H9 (cell line): ENCODE measurements around the gene LITAF. TPM values are rescaled to one million over a fixed set of nuclear protein-coding genes. Genes with fewer than 3 reads are reported as not detected.

Experiments used
- DNase-seq: peaks from one replicate; pipeline ENCODE4 v3.0.0-alpha.2; 2017
- H2AFZ ChIP-seq: one replicate; pipeline ENCODE4 v1.6.1; 2013; ENCODE audit warnings: mild to moderate bottlenecking, low read length, control low read depth, moderate library complexity
- H2AK5ac ChIP-seq: 2 replicates; pipeline ENCODE4 v1.6.1; 2013; ENCODE audit warnings: low read length, control low read depth, mixed read lengths; ENCODE audit not compliant: insufficient read length
- H2BK120ac ChIP-seq: one replicate; pipeline ENCODE4 v1.6.1; 2013; ENCODE audit warnings: low read depth, mild to moderate bottlenecking, low read length, control low read depth, inconsistent platforms; ENCODE audit not compliant: poor library complexity, severe bottlenecking
- H2BK12ac ChIP-seq: 2 replicates; pipeline ENCODE4 v1.6.1; 2013; ENCODE audit warnings: low read length, control low read depth, mixed read lengths, low read depth; ENCODE audit not compliant: insufficient read length
- H2BK15ac ChIP-seq: 2 replicates; pipeline ENCODE4 v1.6.1; 2013; ENCODE audit warnings: low read depth, low read length, control low read depth
- H2BK20ac ChIP-seq: one replicate; pipeline ENCODE4 v1.6.1; 2013; ENCODE audit warnings: low read depth, mild to moderate bottlenecking, low read length, control low read depth, inconsistent platforms; ENCODE audit not compliant: poor library complexity, severe bottlenecking
- H2BK5ac ChIP-seq: 2 replicates; pipeline ENCODE4 v1.6.1; 2013; ENCODE audit warnings: low read length, control low read depth, mixed read lengths; ENCODE audit not compliant: insufficient read length
- H3K14ac ChIP-seq: 2 replicates; pipeline ENCODE4 v1.6.1; 2013; ENCODE audit warnings: low read length, control low read depth; ENCODE audit not compliant: insufficient read depth
- H3K18ac ChIP-seq: 2 replicates; pipeline ENCODE4 v1.6.1; 2013; ENCODE audit warnings: low read depth, mild to moderate bottlenecking, mixed read lengths, low read length, control low read depth; ENCODE audit not compliant: insufficient read length
- H3K23ac ChIP-seq: 2 replicates; pipeline ENCODE4 v1.6.1; 2013; ENCODE audit warnings: low read length, control low read depth, mixed read lengths, low read depth; ENCODE audit not compliant: insufficient read length
- H3K23me2 ChIP-seq: 2 replicates; pipeline ENCODE4 v1.6.1; 2013; ENCODE audit warnings: low read depth, mild to moderate bottlenecking, mixed read lengths, low read length, control low read depth; ENCODE audit not compliant: insufficient read length, poor library complexity, severe bottlenecking
- H3K27ac ChIP-seq: 2 replicates; pipeline ENCODE4 v1.5.1; 2013; ENCODE audit warnings: low read length, control low read depth, mixed read lengths, low read depth; ENCODE audit not compliant: insufficient read length
- H3K27me3 ChIP-seq: 2 replicates; pipeline ENCODE4 v1.6.1; 2013; ENCODE audit warnings: low read length, control low read depth, inconsistent platforms; ENCODE audit not compliant: insufficient read depth
- H3K4ac ChIP-seq: 2 replicates; pipeline ENCODE4 v1.6.1; 2013; ENCODE audit warnings: low read depth, mild to moderate bottlenecking, control low read depth, inconsistent platforms, low read length, moderate library complexity
- H3K4me1 ChIP-seq: 2 replicates; pipeline ENCODE4 v1.6.1; 2013; ENCODE audit warnings: low read length, control low read depth, inconsistent platforms; ENCODE audit not compliant: insufficient read depth
- H3K4me2 ChIP-seq: 2 replicates; pipeline ENCODE4 v1.6.1; 2013; ENCODE audit warnings: low read length, control low read depth, mixed read lengths; ENCODE audit not compliant: insufficient read length, insufficient read depth
- H3K56ac ChIP-seq: 2 replicates; pipeline ENCODE4 v1.6.1; 2013; ENCODE audit warnings: low read depth, mild to moderate bottlenecking, mixed read lengths, low read length, control low read depth; ENCODE audit not compliant: insufficient read length
- H3K79me1 ChIP-seq: 2 replicates; pipeline ENCODE4 v1.6.1; 2013; ENCODE audit warnings: low read depth, mild to moderate bottlenecking, moderate library complexity, low read length, control low read depth, inconsistent platforms; ENCODE audit not compliant: insufficient read depth, poor library complexity, severe bottlenecking
- H3K79me2 ChIP-seq: 2 replicates; pipeline ENCODE4 v1.6.1; 2013; ENCODE audit warnings: low read length, control low read depth, inconsistent platforms; ENCODE audit not compliant: insufficient read depth
- H3K9ac ChIP-seq: 2 replicates; pipeline ENCODE4 v1.6.1; 2013; ENCODE audit warnings: low read length, control low read depth, mixed read lengths; ENCODE audit not compliant: insufficient read length; ENCODE audit errors: extremely low read depth
- H3K9me3 ChIP-seq: one replicate; pipeline ENCODE4 v1.6.1; 2013; ENCODE audit warnings: low read depth, low read length, inconsistent platforms; ENCODE audit not compliant: control insufficient read depth
- H3T11ph ChIP-seq: one replicate; pipeline ENCODE4 v1.6.1; 2013; ENCODE audit warnings: mild to moderate bottlenecking, low read length, control low read depth, inconsistent platforms
- H4K20me1 ChIP-seq: one replicate; pipeline ENCODE4 v1.6.1; 2013; ENCODE audit not compliant: control insufficient read depth, insufficient read length, insufficient read depth
- H4K5ac ChIP-seq: 2 replicates; pipeline ENCODE4 v1.6.1; 2013; ENCODE audit warnings: low read depth, mild to moderate bottlenecking, mixed read lengths, low read length, control low read depth; ENCODE audit not compliant: insufficient read length
- H4K8ac ChIP-seq: replicated peaks from 2 replicates; pipeline ENCODE4 v1.6.1; 2013; ENCODE audit warnings: low read length, control low read depth, mixed read lengths, low read depth; ENCODE audit not compliant: insufficient read length
- H4K91ac ChIP-seq: 2 replicates; pipeline ENCODE4 v1.6.1; 2013; ENCODE audit warnings: low read depth, mild to moderate bottlenecking, moderate library complexity, mixed read lengths, low read length, control low read depth; ENCODE audit not compliant: insufficient read length
- H3K27ac Mint-ChIP-seq, 3 experiments: 2 replicates in 2 of 3; 3 replicates in 1 of 3; pipeline ENCODE4 v1.8.0; 2020 to 2021; ENCODE audit warnings: mixed read lengths in 3 of 3, mild to moderate bottlenecking in 1 of 3, moderate library complexity in 1 of 3
- H3K27me3 Mint-ChIP-seq: 2 replicates; pipeline ENCODE4 v1.8.0; 2021; ENCODE audit warnings: low read depth, mild to moderate bottlenecking, moderate library complexity, mixed read lengths
- H3K36me3 Mint-ChIP-seq, 3 experiments: 2 replicates in 2 of 3; 3 replicates in 1 of 3; pipeline ENCODE4 v1.8.0; 2020 to 2021; ENCODE audit warnings: low read depth in 3 of 3, mixed read lengths in 3 of 3; ENCODE audit not compliant: insufficient read depth in 1 of 3
- H3K4me1 Mint-ChIP-seq, 2 experiments: 2 replicates each; pipeline ENCODE4 v1.8.0; 2020; ENCODE audit warnings: mixed read lengths in 2 of 2
- H3K4me3 Mint-ChIP-seq, 2 experiments: 2 replicates in 1 of 2; 3 replicates in 1 of 2; pipeline ENCODE4 v1.8.0; 2020 to 2021; ENCODE audit warnings: mild to moderate bottlenecking in 2 of 2, mixed read lengths in 2 of 2, moderate library complexity in 1 of 2
- H3K9me3 Mint-ChIP-seq, 2 experiments: 2 replicates in 1 of 2; 3 replicates in 1 of 2; pipeline ENCODE4 v1.8.0; 2020; ENCODE audit warnings: mild to moderate bottlenecking in 2 of 2, mixed read lengths in 2 of 2, moderate library complexity in 1 of 2
- CTCF ChIP-seq: fragments of 200-600 bp; sonication (generic); conservative IDR thresholded peaks from 3 replicates; pipeline ENCODE4 v1.8.0; 2021; ENCODE audit warnings: antibody characterized with exemption, mild to moderate bottlenecking
- WGBS: extraction: QIAGEN DNeasy Blood & Tissue Kit; methylation state at CpG from one replicate; pipeline ENCODE4 v1.1.7; 2013; ENCODE audit warnings: missing lambda C conversion rate, low lambda C conversion rate, mixed read lengths; ENCODE audit not compliant: insufficient read length; ENCODE audit errors: extremely low coverage; 5-methylcytosine and 5-hydroxymethylcytosine counted together
- total RNA-seq: library from RNA; stranded (reverse); gene quantifications from 2 replicates; pipeline ENCODE4 v1.2.1, GENCODE V29; 2021

The LITAF gene
- total RNA-seq, 1 experiment from 2014 or later = 249 TPM

- Histone ChIP-seq H2AK5ac (no peak overlapping the region), H3K56ac (no peak overlapping the region), H2BK15ac (no peak overlapping the region), H3K4me2 (no peak overlapping the region), H3K27me3 (no peaks in the 10 kb centered on the region), H2BK12ac (no peak overlapping the region), H3K79me1 (no peaks in the 10 kb centered on the region), H2BK120ac (no peak overlapping the region), H3K79me2 (no peaks in the 10 kb centered on the region), H3K4ac (no peak overlapping the region), H4K91ac (no peak overlapping the region), H3K23ac (no peak overlapping the region), H3K9me3 (no peaks in the 10 kb centered on the region), H3T11ph (no peak overlapping the region), H3K9ac (no peak overlapping the region), H2AFZ (no peak overlapping the region), H3K27ac (no peak overlapping the region), H3K4me1 (no peaks in the 10 kb centered on the region), H4K20me1 (no peaks in the 10 kb centered on the region), H3K23me2 (no peaks in the 10 kb centered on the region), H4K5ac (no peak overlapping the region), H3K18ac (no peak overlapping the region), H2BK20ac (no peak overlapping the region), H2BK5ac (no peak overlapping the region), H3K14ac (no peak overlapping the region), H4K8ac (no peak overlapping the region)
- Mint-ChIP-seq H3K9me3 (peaks cover 0 to 4% of the 10 kb centered on the region in 2 experiments; a peak in 1 of 5 replicates), H3K27me3 (peaks cover 2% of the 10 kb centered on the region; the same call in 1 of the 2 replicates), H3K4me3 (no peak overlapping the region), H3K4me1 (peaks cover 14 to 16% of the 10 kb centered on the region in 2 experiments), H3K36me3 (0 out of 7 replicates have a peak, but pooled peaks cover 0 to 6% (median 0%) of the 10 kb centered on the region in 3 experiments), H3K27ac (no peak overlapping the region)
- TF ChIP-seq CTCF = no peak
- no CpG with 5 or more reads among the region's 11 CpGs for WGBS
- no peak for DNase-seq
Measured at GRCh38 chr16:11535494-11535893, 51.2 kb downstream of the LITAF start.
